Sigmoid colon (tissue), 7 donors: ENCODE results near the gene CUX1. TPM values are rescaled to one million over a fixed set of nuclear protein-coding genes. Genes with fewer than 3 reads are reported as not detected.

Source experiments
- DNase-seq: peaks from one replicate; pipeline ENCODE4 v3.0.0-alpha.2; 2019
- H3K27ac ChIP-seq, 4 donors: fragments of 200-600 bp; sonication (generic); one replicate each; pipeline ENCODE4 v1.5.1; 2016 to 2019; ENCODE audit warnings: mild to moderate bottlenecking in 1 of 4
- H3K27me3 ChIP-seq, 3 donors: fragments of 200-600 bp; sonication (generic); one replicate each; pipeline ENCODE4 v1.5.1; 2019; ENCODE audit warnings: mild to moderate bottlenecking in 1 of 3
- H3K36me3 ChIP-seq, 4 donors: fragments of 200-600 bp; sonication (generic); one replicate each; pipeline ENCODE4 v1.5.1; 2016 to 2019
- H3K4me1 ChIP-seq, 4 donors: fragments of 200-600 bp; sonication (generic); one replicate each; pipeline ENCODE4 v1.5.1; 2017 to 2019
- H3K4me3 ChIP-seq, 4 donors: fragments of 200-600 bp; sonication (generic); one replicate each; pipeline ENCODE4 v1.5.1; 2017 to 2019; ENCODE audit warnings: mild to moderate bottlenecking in 2 of 4, moderate library complexity in 1 of 4
- H3K9me3 ChIP-seq, 4 donors: fragments of 200-600 bp in 3 of 4; sonication (generic) in 3 of 4; one replicate each; pipeline versions ENCODE4 v1.5.1 to v1.6.1; 2013 to 2019
- EP300 ChIP-seq, 4 donors: sonication (generic); formaldehyde crosslinking; IDR thresholded peaks; one replicate each; pipeline ENCODE4 v1.6.1; 2017; ENCODE audit warnings: antibody characterized with exemption in 4 of 4
- POLR2A ChIP-seq, 2 donors: fragments of 450-650 bp; IDR thresholded peaks; one replicate each; pipeline ENCODE4 v1.6.1; 2016; ENCODE audit warnings: antibody characterized with exemption in 2 of 2, mild to moderate bottlenecking in 2 of 2, moderate library complexity in 2 of 2
- POLR2AphosphoS5 ChIP-seq, 4 donors: sonication (generic); formaldehyde crosslinking; IDR thresholded peaks; one replicate each; pipeline ENCODE4 v1.6.1; 2017; ENCODE audit warnings: antibody characterized with exemption in 4 of 4
- WGBS, 2 donors: extraction: QIAGEN DNeasy Blood & Tissue Kit; methylation state at CpG; one replicate each; pipeline ENCODE4 v1.1.7; 2013; 5-methylcytosine and 5-hydroxymethylcytosine counted together
- intact Hi-C: fragments of 100-400 bp; cut with DNase I; formaldehyde crosslinking; loops from one replicate; pipeline ENCODE4 v1.15.1; 2023
- polyA plus RNA-seq, 3 donors: library from polyadenylated mRNA; stranded (reverse); fragments of 200-250 nt; gene quantifications; one replicate each; pipeline ENCODE4 v1.2.3, GENCODE V29; 2013
- total RNA-seq, 4 donors: library from RNA; depleted of rRNA; stranded (reverse); fragments of >200 nt; gene quantifications; one replicate each; pipeline ENCODE4 v1.1.0, GENCODE V29; 2016
- TF ChIP-seq, protein P1 (sequence below), 4 experiments: fragments of 450-650 bp in 3 of 4; fragments of 200-600 bp in 1 of 4; IDR thresholded peaks; one replicate each; pipeline ENCODE4 v1.5.1; 2016 to 2019; ENCODE audit warnings: antibody characterized with exemption in 4 of 4, mild to moderate bottlenecking in 3 of 4, moderate library complexity in 2 of 4
- donor health status: healthy with polysubstance abuse.
- donor health status: Bipolar disorder and iron deficiency.
- donor health status: healthy.

Gene CUX1
- total and polyA plus RNA-seq, 7 donors: 46.7 to 127 (median 49.9) TPM

DNA sequence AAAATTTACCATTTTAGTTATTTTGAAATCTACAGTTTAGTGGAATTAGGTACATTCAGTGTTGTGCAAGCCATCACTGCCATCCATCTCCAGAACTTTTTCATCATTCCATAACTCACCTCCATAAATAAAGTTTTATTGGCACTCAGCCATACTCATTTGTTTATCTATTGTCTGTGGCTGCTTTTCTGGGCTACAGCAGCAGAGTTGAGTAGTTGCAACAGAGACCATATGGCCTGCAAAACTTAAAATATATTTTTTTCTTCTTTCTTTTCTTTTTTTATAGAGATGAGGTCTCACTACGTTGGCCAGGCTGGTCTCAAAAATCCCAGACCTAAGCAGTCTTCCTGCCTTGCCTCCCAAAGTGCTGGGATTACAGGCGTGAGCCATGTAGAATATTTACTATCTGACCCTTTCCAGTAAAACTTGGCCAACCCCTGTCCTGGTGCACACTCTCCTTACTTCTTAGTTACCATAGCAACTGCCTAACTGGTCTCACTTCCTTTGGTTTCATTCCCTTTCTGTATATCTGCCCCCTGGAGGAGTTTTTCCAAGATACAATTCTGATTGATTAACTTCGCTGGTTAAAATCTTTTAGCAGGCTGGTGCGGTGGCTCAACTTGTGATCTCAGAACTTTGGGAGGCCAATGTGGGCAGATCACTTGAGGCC is 133.2 kb downstream of the CUX1 start:
- H3K36me3 ChIP-seq: no peaks in the 10 kb centered on the region
- H3K9me3 ChIP-seq: no peaks in the 10 kb centered on the region
- H3K27ac ChIP-seq: peak overlapping the region; percentile 85 to 93 (median 87)
- DNase-seq: peak; percentile 48
- no peaks in the 10 kb centered on the region for H3K27me3 ChIP-seq
- TF ChIP-seq EP300 (IDR thresholded peaks at IDR 0.05) (no peak), POLR2A (IDR thresholded peaks at IDR 0.05) (no peak), POLR2AphosphoS5 (IDR thresholded peaks at IDR 0.05) (peak; percentile 29 to 59 (median 36))
- TF ChIP-seq, protein P1, sequence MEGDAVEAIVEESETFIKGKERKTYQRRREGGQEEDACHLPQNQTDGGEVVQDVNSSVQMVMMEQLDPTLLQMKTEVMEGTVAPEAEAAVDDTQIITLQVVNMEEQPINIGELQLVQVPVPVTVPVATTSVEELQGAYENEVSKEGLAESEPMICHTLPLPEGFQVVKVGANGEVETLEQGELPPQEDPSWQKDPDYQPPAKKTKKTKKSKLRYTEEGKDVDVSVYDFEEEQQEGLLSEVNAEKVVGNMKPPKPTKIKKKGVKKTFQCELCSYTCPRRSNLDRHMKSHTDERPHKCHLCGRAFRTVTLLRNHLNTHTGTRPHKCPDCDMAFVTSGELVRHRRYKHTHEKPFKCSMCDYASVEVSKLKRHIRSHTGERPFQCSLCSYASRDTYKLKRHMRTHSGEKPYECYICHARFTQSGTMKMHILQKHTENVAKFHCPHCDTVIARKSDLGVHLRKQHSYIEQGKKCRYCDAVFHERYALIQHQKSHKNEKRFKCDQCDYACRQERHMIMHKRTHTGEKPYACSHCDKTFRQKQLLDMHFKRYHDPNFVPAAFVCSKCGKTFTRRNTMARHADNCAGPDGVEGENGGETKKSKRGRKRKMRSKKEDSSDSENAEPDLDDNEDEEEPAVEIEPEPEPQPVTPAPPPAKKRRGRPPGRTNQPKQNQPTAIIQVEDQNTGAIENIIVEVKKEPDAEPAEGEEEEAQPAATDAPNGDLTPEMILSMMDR (IDR thresholded peaks at IDR 0.05): no peak
- H3K4me1 ChIP-seq: peaks cover 0 to 95% (median 82%) of the 10 kb centered on the region in 4 donors
- H3K4me3 ChIP-seq: no peak overlapping the region
- 87 to 88% methylated on average over 4 of the region's 4 CpGs for WGBS, 2 donors
- intact Hi-C loops: loop anchor here (5.0 kb wide), 1 partner anchor 68 kb away; no protein-coding TSS in a partner anchor

DNA sequence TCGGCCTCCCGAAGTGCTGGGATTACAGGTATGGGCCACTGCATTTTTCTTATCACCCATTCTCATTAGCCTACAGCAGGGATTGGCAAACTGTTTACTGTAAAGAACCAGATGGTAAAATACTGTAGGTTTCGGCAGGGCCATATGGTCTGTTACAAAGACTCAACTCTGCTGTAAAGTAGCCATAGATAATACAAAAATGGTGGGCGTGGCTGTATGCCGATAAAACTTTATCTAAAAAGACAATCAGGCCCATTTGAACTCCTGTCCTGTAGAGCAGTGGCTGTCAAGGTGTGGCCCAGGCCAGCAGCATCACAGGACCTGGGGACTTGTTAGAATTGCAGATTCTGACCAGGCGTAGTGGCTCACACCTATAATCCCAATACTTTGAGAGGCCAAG is 134.3 kb downstream of the CUX1 start:
- H3K4me1 ChIP-seq: peaks cover 0 to 95% (median 82%) of the 10 kb centered on the region in 4 donors
- intact Hi-C loops: loop anchor here (2.0 to 5.0 kb wide), 2 partner anchors 39 to 69 kb away; no protein-coding TSS in a partner anchor
- TF ChIP-seq POLR2A (IDR thresholded peaks at IDR 0.05) (no peak), EP300 (IDR thresholded peaks at IDR 0.05) (no peak), POLR2AphosphoS5 (IDR thresholded peaks at IDR 0.05) (no peak)
- TF ChIP-seq, protein P1 (IDR thresholded peaks at IDR 0.05): no peak

DNA sequence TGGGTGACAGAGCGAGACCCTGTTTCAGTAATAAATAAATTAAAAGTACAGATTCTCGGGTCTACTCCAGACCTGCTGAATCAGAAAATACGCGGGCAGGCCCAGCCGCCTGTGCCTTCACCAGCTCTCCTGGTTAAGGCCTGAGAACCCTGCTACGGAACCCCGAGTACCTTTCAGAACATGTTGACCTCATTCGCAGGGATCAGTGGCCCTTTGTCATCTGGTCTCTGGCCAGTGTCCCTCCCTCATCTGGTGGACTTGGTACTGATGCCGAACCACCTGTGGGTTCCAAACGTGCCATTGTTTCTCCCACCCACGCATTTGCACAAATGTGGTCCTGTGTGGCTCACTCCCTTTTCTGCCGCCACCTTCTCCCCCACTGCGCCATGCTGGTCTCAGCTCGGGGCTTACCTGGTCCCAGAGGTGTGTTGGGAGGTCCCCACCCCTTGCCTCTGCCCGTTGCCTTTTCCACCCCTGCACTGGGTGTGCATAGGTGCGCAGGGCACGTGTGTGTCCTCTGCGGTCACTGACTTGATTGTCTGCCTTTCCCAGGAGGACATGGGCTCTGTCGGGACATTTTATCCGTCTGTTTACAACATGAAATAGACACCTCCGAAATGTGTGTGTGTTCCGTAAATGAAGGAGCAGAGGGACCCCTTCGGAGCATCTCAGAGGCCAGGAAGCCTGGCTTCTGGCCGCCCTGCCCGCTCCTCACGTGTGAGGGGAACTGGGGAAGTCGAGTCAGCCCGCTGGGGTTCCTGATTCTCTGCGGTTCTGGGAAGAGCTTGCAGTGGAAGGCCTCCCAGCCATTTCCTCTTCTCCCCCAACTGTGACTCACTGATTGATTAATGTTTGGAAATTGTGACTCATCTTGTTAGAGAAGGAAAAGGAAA is 135.2 kb downstream of the CUX1 start:
- WGBS, 2 donors: 88 to 94% methylated on average over 29 of the region's 29 CpGs
- DNase-seq: peak; percentile 78
- intact Hi-C loops: loop anchor here (2.0 to 5.0 kb wide), 2 partner anchors 40 to 70 kb away; no protein-coding TSS in a partner anchor
- no peaks in the 10 kb centered on the region for H3K9me3 ChIP-seq
- H3K4me3 ChIP-seq: no peak overlapping the region
- TF ChIP-seq, protein P1 (IDR thresholded peaks at IDR 0.05): no peak
- no peak for TF ChIP-seq POLR2A (IDR thresholded peaks at IDR 0.05)
- peak; percentile 11 to 81 (median 31) for TF ChIP-seq POLR2AphosphoS5 (IDR thresholded peaks at IDR 0.05)
- peak in 2 of 4 donors; percentile 46 to 74 for TF ChIP-seq EP300 (IDR thresholded peaks at IDR 0.05)
- H3K27ac ChIP-seq: peak overlapping the region; percentile 85 to 93 (median 87)
- no peaks in the 10 kb centered on the region for H3K27me3 ChIP-seq
- H3K36me3 ChIP-seq: no peaks in the 10 kb centered on the region
- H3K4me1 ChIP-seq: peaks cover 0 to 94% (median 79%) of the 10 kb centered on the region in 4 donors

More for the DNA sequence above, 134.3 kb downstream of the CUX1 start:
- Histone ChIP-seq H3K27me3 (no peaks in the 10 kb centered on the region), H3K9me3 (no peaks in the 10 kb centered on the region), H3K36me3 (no peaks in the 10 kb centered on the region), H3K27ac (peak overlapping the region; percentile 85 to 93 (median 87)), H3K4me3 (no peak overlapping the region)
- WGBS, 2 donors: 76 to 91% methylated on average over 6 of the region's 6 CpGs
- DNase-seq: no peak

- Histone ChIP-seq H3K27me3 (no peaks in the 10 kb centered on the region), H3K4me3 (no peak overlapping the region), H3K27ac (peak overlapping the region; percentile 85 to 93 (median 87)), H3K9me3 (no peaks in the 10 kb centered on the region), H3K36me3 (no peaks in the 10 kb centered on the region), H3K4me1 (peaks cover 0 to 94% (median 79%) of the 10 kb centered on the region in 4 donors)
- TF ChIP-seq EP300 (IDR thresholded peaks at IDR 0.05) (peak; percentile 91 to 96 (median 93)), POLR2AphosphoS5 (IDR thresholded peaks at IDR 0.05) (peak; percentile 88 to 94 (median 91)), POLR2A (IDR thresholded peaks at IDR 0.05) (no peak)
- TF ChIP-seq, protein P1 (IDR thresholded peaks at IDR 0.05): no peak
- intact Hi-C loops: loop anchor here (2.0 to 5.0 kb wide), 2 partner anchors 41 to 71 kb away; no protein-coding TSS in a partner anchor
- peak; percentile 94 for DNase-seq
- 74 to 85% methylated on average over 14 of the region's 14 CpGs for WGBS, 2 donors
Measured at GRCh38 chr7:101953248-101953819, 135.9 kb downstream of the CUX1 start.
